Measurements from ENCODE around the gene METAP1D. TPM values are rescaled to one million over a fixed set of nuclear protein-coding genes. Genes with fewer than 3 reads are reported as not detected.
A peak's percentile ranks its signal among the peaks of the same experiment; 100 is the strongest.

Gene METAP1D
- total and polyA plus RNA-seq, 11 donors = 2.9 to 7.0 (median 5.3) TPM

DNA sequence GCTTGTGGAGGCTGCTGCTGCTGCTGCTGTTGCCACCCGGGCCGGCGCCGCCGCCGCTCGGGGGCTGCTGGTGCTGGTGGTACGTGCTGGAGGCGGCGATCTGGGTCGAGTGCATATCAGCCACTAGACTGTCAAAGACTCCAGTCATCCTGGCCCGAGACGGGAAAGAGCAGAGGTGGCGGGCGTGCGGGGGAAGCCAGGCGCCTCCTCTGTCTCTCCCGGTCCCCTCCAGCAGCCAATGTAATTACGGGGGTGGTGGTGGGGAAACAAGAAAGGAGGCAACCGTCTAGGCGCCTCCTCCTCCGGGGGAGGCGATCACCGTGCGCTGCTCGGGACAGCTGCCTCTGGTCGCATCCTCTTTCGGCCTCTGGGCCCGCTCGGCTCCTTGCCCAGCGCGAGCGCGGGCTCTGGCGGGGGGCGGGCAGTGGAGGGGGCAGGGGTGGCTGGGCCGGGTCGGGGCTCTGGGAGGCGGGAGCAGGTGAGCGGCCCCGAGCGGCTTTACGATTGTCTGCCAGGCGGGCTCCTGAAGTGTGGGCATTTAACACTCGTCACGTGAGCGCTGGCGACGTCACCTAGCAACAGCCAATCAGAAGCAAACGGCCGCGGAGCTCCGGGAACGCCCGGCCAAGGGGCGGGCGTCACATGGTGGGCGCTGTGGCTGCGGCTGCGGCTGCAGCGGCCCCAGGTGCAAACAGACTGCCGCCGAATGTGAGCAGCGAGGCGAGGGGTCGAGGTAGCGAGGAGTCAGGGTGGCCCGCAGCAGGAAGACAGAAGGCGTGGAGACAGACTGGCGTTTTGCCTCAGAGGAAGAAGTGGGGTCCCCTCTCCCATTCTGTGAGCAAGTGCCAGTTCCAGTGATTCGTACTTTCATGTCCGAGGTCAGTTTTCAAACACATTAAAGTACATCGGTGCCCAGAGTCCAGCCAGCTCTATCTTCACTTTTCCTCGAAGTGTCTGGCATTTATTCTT, 102.9 kb downstream of the METAP1D start, which contains the start of gene DLX2:
Gene DLX2, minus strand, starts transcription at position 510 of the 969 bp plus-strand sequence. Its CDS starts 362 bp downstream, at position 148.
- peaks cover 2 to 77% (median 51%) of the 10 kb centered on the region in 12 donors for H3K4me1 ChIP-seq
- TF ChIP-seq CTCF (IDR thresholded peaks at IDR 0.05) (no peak), POLR2A (IDR thresholded peaks at IDR 0.05) (no peak)
- H3K9me3 ChIP-seq = no peaks in the 10 kb centered on the region
- WGBS, 4 donors = 1% methylated on average over 36 to 74 of the region's 74 CpGs
- DNase-seq = peak; percentile 68 to 88 (median 80)
- peaks cover 83 to 100% (median 100%) of the 10 kb centered on the region in 9 donors for H3K27me3 ChIP-seq
- H3K27ac ChIP-seq = no peak within 1 kb of the TSS
- H3K4me3 ChIP-seq = peak within 1 kb of the TSS; percentile 15 to 66 (median 51)
- ATAC-seq = peak; percentile 32 to 78 (median 69)
- intact Hi-C loops (cut with DNase I) = loop anchor here (1.0 to 10.0 kb wide), 11 partner anchors 100 to 528 kb away; partner anchors contain the start of gene HAT1 (in 1 of the 10)
- H3K36me3 ChIP-seq = peaks cover 0 to 3% (median 0%) of the 10 kb centered on the region in 9 donors

- Histone ChIP-seq H3K27me3 (peaks cover 83 to 100% (median 100%) of the 10 kb centered on the region in 9 donors), H3K4me3 (peak overlapping the region in 4 of 12 donors; percentile 34 to 66 (median 54)), H3K4me1 (peaks cover 2 to 81% (median 53%) of the 10 kb centered on the region in 12 donors), H3K36me3 (peaks cover 0 to 3% (median 0%) of the 10 kb centered on the region in 9 donors), H3K27ac (no peak overlapping the region), H3K9me3 (no peaks in the 10 kb centered on the region)
- peak; percentile 76 to 91 (median 83) for DNase-seq
- no peak for TF ChIP-seq POLR2A (IDR thresholded peaks at IDR 0.05)
- TF ChIP-seq CTCF (IDR thresholded peaks at IDR 0.05) = peak; percentile 67 to 92 (median 76)
- WGBS, 4 donors = 2 to 5% (median 4%) methylated on average over 25 of the region's 25 CpGs
- intact Hi-C loops (cut with DNase I) = loop anchor here (1.0 to 10.0 kb wide), 11 partner anchors 101 to 529 kb away; partner anchors contain the start of gene HAT1 (in 1 of the 10)
- peak; percentile 40 to 79 (median 75) for ATAC-seq
Measured at GRCh38 chr2:172103471-172104272, 103.9 kb downstream of the METAP1D start.

DNA sequence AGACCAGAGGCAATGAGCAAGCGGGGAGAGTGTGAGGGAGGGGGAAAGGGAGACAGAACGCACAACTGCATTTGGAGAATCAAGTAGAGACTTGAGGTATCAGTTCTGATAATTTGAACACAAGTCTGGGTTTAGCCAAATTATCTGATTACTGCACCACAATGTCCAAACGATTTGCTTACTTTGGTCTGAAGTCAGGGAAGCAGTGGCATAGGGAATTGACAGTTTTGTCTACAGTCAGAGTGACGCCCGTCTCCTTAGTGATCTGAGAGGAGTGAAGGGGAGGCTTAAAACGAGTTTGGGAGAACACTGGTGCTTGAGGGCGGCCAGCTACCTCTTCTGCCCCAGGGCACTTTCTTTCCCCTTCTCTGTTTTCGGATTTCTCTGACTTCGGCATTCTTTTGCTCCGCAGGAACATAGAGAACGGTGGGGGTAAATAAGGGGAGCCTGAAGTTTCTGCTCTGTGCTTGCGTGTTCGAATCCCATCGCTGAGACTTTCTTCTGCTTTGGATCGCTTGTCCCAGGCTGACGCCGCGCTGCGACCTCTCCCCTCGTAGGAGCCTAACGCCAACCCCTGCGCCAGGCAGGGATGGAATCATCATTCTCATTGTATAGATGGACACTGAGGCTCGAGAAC, 105.8 kb downstream of the METAP1D start:
- Histone ChIP-seq H3K27ac (no peak overlapping the region), H3K9me3 (no peaks in the 10 kb centered on the region), H3K27me3 (peaks cover 67 to 98% (median 97%) of the 10 kb centered on the region in 9 donors), H3K4me3 (peak overlapping the region in 1 of 12 donors; percentile 37), H3K4me1 (peaks cover 2 to 61% (median 36%) of the 10 kb centered on the region in 12 donors), H3K36me3 (no peaks in the 10 kb centered on the region)
- 8 to 14% (median 10%) methylated on average over 22 to 23 of the region's 23 CpGs for WGBS, 4 donors
- ATAC-seq = no peak
- intact Hi-C loops (cut with DNase I) = loop anchor here in 9 of 10 donors (5.0 to 10.0 kb wide), 8 partner anchors 181 to 531 kb away; partner anchors contain the start of gene HAT1 (in 1 of the 9)
- TF ChIP-seq CTCF (IDR thresholded peaks at IDR 0.05) (no peak), POLR2A (IDR thresholded peaks at IDR 0.05) (no peak)
- DNase-seq = no peak
